Measurements from ENCODE around the gene TERT.
A peak's percentile ranks its signal among the peaks of the same experiment; 100 is the strongest.

- no peak for TF ChIP-seq ZBTB44 (tag by site-specific recombination; IDR thresholded peaks at IDR 0.05)
- no peak for TF ChIP-seq CTCF (tag by site-specific recombination; IDR thresholded peaks at IDR 0.05)
- no peak for TF ChIP-seq ZBTB49 (tag by site-specific recombination; IDR thresholded peaks at IDR 0.05; ENCODE audit: low read depth)
- TF ChIP-seq ZNF274 (IDR thresholded peaks at IDR 0.05; ENCODE audit: low read length): no peak
- TF ChIP-seq ZNF274 (tag by site-specific recombination; IDR thresholded peaks at IDR 0.05; ENCODE audit: borderline replicate concordance): no peak
- peak; percentile 64 for TF ChIP-seq ZNF449 (tag by site-specific recombination; IDR thresholded peaks at IDR 0.05)
- no peak for TF ChIP-seq YY1 (tag by site-specific recombination; IDR thresholded peaks at IDR 0.05)
- no peak for TF ChIP-seq ZFP41 (tag by site-specific recombination; IDR thresholded peaks at IDR 0.05; ENCODE audit: borderline replicate concordance)
- no peak for TF ChIP-seq PRDM4 (tag by site-specific recombination; IDR thresholded peaks at IDR 0.05)
- TF ChIP-seq ZNF623 (tag by site-specific recombination; IDR thresholded peaks at IDR 0.05): no peak
Observed at GRCh38 chr5:1315709-1316587, 21.1 kb upstream of the TERT start.
